KOPT-K1 (cell line): ENCODE results near the gene SCYL3.
"Not testable (repeated sequence)": the region's sequence is repeated elsewhere in the genome, so short reads cannot be mapped to it uniquely, and the experiment has no call there.

Experiments
- H3K27ac ChIP-seq: fragments of 200-600 bp; sonication (generic); 2 replicates; pipeline ENCODE4 v1.5.1; 2016; ENCODE audit warnings: antibody characterized with exemption, mild to moderate bottlenecking, low read depth, low read length; ENCODE audit not compliant: poor library complexity, severe bottlenecking
- H3K36me3 ChIP-seq: fragments of 200-600 bp; sonication (generic); 2 replicates; pipeline ENCODE4 v1.5.1; 2017; ENCODE audit warnings: antibody characterized with exemption, mild to moderate bottlenecking, low read length, moderate library complexity; ENCODE audit not compliant: insufficient read depth
- H3K9me3 ChIP-seq: fragments of 200-600 bp; sonication (generic); 2 replicates; pipeline ENCODE4 v1.5.1; 2017; ENCODE audit warnings: antibody characterized with exemption, low read length, mild to moderate bottlenecking; ENCODE audit not compliant: insufficient read depth, poor library complexity, severe bottlenecking

Gene SCYL3

DNA sequence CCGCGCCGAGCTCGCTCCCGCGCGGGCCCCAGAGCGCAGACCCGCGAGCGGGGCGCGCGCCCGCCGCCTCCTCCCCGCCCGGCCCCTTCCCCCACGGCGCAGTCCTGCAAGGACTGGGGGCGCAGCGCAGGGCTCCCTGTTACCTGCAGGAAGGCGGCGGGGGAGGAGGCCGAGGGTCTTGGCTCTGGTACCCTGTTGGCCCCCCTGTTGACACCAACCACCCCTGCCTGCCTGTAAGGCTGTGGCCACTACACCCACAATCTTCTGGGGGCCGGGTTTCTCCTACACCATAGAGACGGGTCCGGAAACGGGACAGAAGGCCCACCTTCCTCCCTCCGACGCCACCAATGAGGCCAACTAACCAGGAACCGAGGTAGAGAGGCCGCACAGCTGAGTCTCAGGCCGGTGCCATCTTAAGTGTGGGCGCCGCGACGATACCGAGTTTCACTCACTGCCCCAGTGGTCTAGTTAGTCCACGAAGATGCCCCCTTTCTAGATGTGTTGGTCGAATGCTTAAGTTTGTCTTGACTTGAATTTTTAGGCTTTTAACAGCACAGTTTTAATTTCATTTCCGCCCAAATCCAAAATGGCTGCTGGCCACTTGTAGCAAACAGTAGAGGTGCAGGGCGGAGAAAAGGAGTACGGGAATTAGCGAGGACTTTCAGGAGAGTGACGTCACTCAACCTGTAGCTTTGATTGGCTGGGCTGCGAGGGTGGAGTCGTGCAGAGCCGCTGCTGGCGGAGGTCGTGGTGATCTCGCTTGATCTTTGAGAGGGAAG lies at the start of gene SCYL3:
TSS of gene SCYL3 (minus strand) at position 252 of the 779 bp plus-strand sequence. CDS start 5,056 bp downstream, outside the sequence.
- no peaks in the 10 kb centered on the region for H3K9me3 ChIP-seq
- no peaks in the 10 kb centered on the region for H3K36me3 ChIP-seq
- H3K27ac ChIP-seq: peak within 1 kb of the TSS; percentile 94

GRCh38 chr1:169941982-169942830 lies 48.5 kb upstream of the SCYL3 start:
- Histone ChIP-seq H3K9me3 (no peaks in the 10 kb centered on the region), H3K27ac (no peak overlapping the region), H3K36me3 (no peaks in the 10 kb centered on the region; the same call in 1 of the 2 replicates)

DNA sequence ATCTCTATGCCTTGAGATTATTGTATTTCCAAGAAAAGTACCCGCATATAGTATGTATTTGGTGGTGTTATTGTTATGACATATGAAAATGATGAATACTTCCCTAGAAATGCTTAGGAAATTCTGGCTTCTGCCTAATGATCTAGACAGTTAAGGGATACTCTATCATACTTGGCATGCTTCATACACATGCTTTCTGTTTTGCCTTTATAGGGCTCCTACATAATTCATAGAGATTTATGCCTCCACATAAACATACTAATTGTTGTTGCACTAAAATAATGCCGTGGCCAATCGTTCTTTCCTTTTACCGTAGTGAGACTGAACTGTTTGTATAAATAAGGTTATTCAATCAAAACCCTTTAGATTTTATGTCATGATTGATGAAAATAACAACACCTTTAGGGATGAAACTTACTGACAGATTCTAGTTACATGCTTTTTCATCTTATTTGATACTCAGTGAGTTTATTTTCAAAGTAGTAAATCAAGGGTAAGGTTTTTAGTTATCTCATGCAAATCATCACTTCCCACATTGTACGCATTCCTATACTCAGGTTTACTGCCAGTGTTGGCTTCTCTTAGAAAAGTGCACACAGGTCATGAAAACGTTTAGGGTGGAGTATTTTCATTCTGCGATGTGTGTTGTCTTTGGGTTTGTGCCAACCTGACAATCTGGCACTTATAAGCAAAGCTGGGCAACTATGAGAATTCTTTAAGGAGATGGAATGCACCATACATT lies 40.5 kb upstream of the SCYL3 start:
- Histone ChIP-seq H3K36me3 (no peaks in the 10 kb centered on the region), H3K27ac (no peak overlapping the region)

DNA sequence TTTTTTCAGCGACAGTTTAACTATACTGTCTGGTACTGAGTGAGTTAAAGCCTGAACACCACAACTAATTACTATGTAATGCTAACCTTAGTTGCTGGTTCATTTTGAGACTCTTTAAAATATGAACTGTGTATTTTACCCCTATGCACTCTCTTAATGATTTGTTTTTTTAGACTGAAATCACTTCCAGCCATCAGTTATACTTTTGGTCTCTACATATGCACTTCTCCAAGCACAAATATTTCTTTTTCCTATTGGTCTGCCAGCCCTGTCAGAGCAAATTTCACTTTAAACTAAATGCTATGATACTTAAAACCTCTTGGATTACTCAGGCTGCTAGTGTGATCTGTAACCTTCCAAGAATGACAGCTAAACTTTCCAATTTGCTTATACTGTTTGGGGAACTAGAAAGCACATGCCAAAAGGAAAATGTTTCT lies 38.1 kb upstream of the SCYL3 start:
- Histone ChIP-seq H3K36me3 (no peaks in the 10 kb centered on the region), H3K27ac (no peak overlapping the region), H3K9me3 (no peaks in the 10 kb centered on the region)

More for the DNA sequence above, 40.5 kb upstream of the SCYL3 start:
- no peaks in the 10 kb centered on the region for H3K9me3 ChIP-seq

DNA sequence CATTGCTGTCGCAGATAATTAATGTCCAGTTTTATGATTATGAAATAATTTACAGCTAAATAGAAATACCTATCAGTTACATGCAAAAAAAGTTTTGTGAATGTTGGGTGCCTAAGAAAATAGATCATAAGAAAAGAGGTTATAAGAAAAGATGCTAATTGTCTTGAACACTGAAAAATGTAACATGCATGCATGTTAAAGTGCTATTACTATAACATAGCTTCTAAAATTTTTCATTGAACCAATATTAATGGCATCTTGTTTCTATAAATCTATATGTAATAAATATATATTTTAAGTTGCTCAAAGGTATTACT lies 35.5 kb upstream of the SCYL3 start:
- Histone ChIP-seq H3K9me3 (no peaks in the 10 kb centered on the region), H3K36me3 (no peaks in the 10 kb centered on the region), H3K27ac (no peak overlapping the region)

- Histone ChIP-seq H3K36me3 (no peaks in the 10 kb centered on the region), H3K27ac (no peak overlapping the region)
These were observed 34.9 kb upstream of the SCYL3 start for GRCh38 chr1:169928438-169929209.

GRCh38 chr1:169925505-169926482 lies 32.1 kb upstream of the SCYL3 start:
- H3K27ac ChIP-seq: no peak overlapping the region
- H3K9me3 ChIP-seq: no peaks in the 10 kb centered on the region
- no peaks in the 10 kb centered on the region for H3K36me3 ChIP-seq

More at GRCh38 chr1:169928438-169929209, 34.9 kb upstream of the SCYL3 start:
- H3K9me3 ChIP-seq: no peaks in the 10 kb centered on the region

GRCh38 chr1:169924829-169925228 lies 31.1 kb upstream of the SCYL3 start:
- no peak overlapping the region for H3K27ac ChIP-seq
- no peaks in the 10 kb centered on the region for H3K36me3 ChIP-seq
- no peaks in the 10 kb centered on the region for H3K9me3 ChIP-seq

- no peaks in the 10 kb centered on the region for H3K9me3 ChIP-seq
- H3K27ac ChIP-seq: no peak overlapping the region
- no peaks in the 10 kb centered on the region for H3K36me3 ChIP-seq
These were observed 30.4 kb upstream of the SCYL3 start for GRCh38 chr1:169924063-169924462.

- no peak overlapping the region for H3K27ac ChIP-seq
- H3K36me3 ChIP-seq: no peaks in the 10 kb centered on the region
- no peaks in the 10 kb centered on the region for H3K9me3 ChIP-seq
These were observed 27.4 kb upstream of the SCYL3 start for GRCh38 chr1:169921080-169921479.

- H3K27ac ChIP-seq: no peak overlapping the region
- H3K9me3 ChIP-seq: no peaks in the 10 kb centered on the region
- no peaks in the 10 kb centered on the region for H3K36me3 ChIP-seq
These were observed 25.2 kb upstream of the SCYL3 start for GRCh38 chr1:169918927-169919326.

- H3K9me3 ChIP-seq, H3K36me3 ChIP-seq, H3K27ac ChIP-seq: not testable (repeated sequence)
These were observed 24.5 kb upstream of the SCYL3 start for GRCh38 chr1:169918220-169918619.

DNA sequence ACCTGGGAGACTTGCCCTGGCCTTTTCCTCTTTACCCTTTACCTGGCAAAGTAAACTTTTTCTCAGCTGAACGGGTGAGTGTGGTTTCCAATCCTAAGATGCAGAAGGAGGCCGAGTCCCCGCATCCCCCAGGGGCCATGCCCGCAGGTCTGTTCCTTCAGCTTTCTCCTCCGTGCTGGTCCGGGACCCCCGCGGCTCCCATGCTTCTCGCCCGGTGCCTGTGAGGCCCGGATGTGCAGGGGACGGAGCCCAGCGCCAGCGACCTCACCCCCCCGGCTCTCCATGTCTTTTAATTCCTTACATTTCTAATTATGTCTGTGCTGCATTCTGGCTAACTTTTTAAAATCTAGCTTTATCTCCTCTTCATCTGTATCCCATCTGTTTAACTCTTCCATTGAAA lies 21.5 kb upstream of the SCYL3 start:
- H3K9me3 ChIP-seq: no peaks in the 10 kb centered on the region
- H3K27ac ChIP-seq: no peak overlapping the region
- H3K36me3 ChIP-seq: no peaks in the 10 kb centered on the region
